Loucy (cell line): ENCODE measurements around the gene TPK1.

ENCODE experiments used
- EZH2phosphoT487 ChIP-seq: fragments of 200-600 bp; IDR thresholded peaks from 2 replicates; pipeline ENCODE4 v1.6.1; 2018; ENCODE audit warnings: antibody characterized with exemption, mild to moderate bottlenecking, moderate library complexity, borderline replicate concordance
- TF ChIP-seq, protein P1 (sequence below): fragments of 200-600 bp; sonication (generic); conservative IDR thresholded peaks from 2 replicates; pipeline ENCODE4 v1.5.1; 2014; ENCODE audit warnings: mild to moderate bottlenecking, antibody characterized with exemption, low read length

DNA sequence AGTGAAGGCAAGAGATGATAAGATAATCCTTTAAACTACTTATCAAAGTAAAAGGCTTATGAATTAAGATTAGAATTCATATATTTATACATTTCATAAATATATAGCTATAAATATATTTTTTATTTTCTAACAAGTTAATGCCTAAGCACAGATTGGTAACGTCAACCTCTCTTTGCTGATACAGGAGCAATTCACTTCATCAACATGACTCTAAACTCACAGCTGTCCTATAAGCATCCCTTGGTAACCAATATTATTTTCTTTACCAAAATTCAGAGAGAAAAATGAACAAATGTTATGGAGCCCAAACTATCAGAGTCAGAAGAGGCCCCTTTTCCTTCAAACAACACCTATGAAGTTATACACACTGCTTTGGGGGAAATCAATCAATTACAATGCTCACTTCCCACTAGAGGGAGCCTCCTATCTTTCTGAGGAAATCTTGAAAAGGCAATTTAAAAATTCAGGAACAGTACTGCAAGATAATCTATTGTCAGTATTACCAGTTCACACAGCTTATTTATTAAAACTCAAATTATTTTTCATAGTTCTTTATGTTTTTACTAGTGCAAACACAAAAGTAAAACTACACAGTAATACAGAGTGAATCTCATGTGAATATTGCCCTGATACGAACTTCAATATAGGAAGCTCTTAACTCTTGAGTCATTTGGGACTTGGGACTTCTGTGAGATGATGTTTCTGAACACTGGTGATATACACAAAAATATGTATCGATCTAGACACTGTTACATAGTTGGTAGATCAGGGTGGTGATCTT lies 381.4 kb downstream of the TPK1 start:
- TF ChIP-seq, protein P1, sequence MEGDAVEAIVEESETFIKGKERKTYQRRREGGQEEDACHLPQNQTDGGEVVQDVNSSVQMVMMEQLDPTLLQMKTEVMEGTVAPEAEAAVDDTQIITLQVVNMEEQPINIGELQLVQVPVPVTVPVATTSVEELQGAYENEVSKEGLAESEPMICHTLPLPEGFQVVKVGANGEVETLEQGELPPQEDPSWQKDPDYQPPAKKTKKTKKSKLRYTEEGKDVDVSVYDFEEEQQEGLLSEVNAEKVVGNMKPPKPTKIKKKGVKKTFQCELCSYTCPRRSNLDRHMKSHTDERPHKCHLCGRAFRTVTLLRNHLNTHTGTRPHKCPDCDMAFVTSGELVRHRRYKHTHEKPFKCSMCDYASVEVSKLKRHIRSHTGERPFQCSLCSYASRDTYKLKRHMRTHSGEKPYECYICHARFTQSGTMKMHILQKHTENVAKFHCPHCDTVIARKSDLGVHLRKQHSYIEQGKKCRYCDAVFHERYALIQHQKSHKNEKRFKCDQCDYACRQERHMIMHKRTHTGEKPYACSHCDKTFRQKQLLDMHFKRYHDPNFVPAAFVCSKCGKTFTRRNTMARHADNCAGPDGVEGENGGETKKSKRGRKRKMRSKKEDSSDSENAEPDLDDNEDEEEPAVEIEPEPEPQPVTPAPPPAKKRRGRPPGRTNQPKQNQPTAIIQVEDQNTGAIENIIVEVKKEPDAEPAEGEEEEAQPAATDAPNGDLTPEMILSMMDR = peak; percentile 45
- TF ChIP-seq EZH2phosphoT487 = no peak
